HCT116 (cell line): ENCODE data around the gene TMEM35B.

Source experiments
- ATF3 ChIP-seq: IDR thresholded peaks from 2 replicates; pipeline ENCODE4 v1.6.1; 2012
- EGR1 ChIP-seq: IDR thresholded peaks from 2 replicates; pipeline ENCODE4 v1.6.1; 2012; ENCODE audit warnings: low read depth
- FOSL1 ChIP-seq: IDR thresholded peaks from 2 replicates; pipeline ENCODE4 v1.6.1; 2012; ENCODE audit warnings: low read depth
- JUND ChIP-seq: IDR thresholded peaks from 2 replicates; pipeline ENCODE4 v1.6.1; 2012
- MAX ChIP-seq: IDR thresholded peaks from 2 replicates; pipeline ENCODE4 v1.6.1; 2012
- POLR2A ChIP-seq: IDR thresholded peaks from 2 replicates; pipeline ENCODE4 v1.7.0; 2011; ENCODE audit warnings: borderline replicate concordance; ENCODE audit not compliant: insufficient read depth, insufficient read length; ENCODE audit errors: extremely low read depth
- POLR2AphosphoS5 ChIP-seq: IDR thresholded peaks from 2 replicates; pipeline ENCODE4 v1.6.1; 2011; ENCODE audit warnings: mild to moderate bottlenecking, low read depth, low read length, moderate library complexity
- TF ChIP-seq, protein P1 (sequence below), 3 experiments: fragments of 200-600 bp in 1 of 3; sonication (generic) in 1 of 3; IDR thresholded peaks in 2 of 3; conservative IDR thresholded peaks in 1 of 3; 2 replicates each; pipeline ENCODE4 v1.5.1; 2012 to 2017; ENCODE audit warnings: low read depth in 2 of 3, low read length in 2 of 3, antibody characterized with exemption in 1 of 3, borderline replicate concordance in 1 of 3, control low read depth in 1 of 3, mild to moderate bottlenecking in 1 of 3, mixed read lengths in 1 of 3, mixed run types in 1 of 3, moderate library complexity in 1 of 3; ENCODE audit not compliant: insufficient read depth in 1 of 3

GRCh38 chr1:34970220-34970735 is 14.9 kb downstream of the TMEM35B start:
- TF ChIP-seq, protein P1, sequence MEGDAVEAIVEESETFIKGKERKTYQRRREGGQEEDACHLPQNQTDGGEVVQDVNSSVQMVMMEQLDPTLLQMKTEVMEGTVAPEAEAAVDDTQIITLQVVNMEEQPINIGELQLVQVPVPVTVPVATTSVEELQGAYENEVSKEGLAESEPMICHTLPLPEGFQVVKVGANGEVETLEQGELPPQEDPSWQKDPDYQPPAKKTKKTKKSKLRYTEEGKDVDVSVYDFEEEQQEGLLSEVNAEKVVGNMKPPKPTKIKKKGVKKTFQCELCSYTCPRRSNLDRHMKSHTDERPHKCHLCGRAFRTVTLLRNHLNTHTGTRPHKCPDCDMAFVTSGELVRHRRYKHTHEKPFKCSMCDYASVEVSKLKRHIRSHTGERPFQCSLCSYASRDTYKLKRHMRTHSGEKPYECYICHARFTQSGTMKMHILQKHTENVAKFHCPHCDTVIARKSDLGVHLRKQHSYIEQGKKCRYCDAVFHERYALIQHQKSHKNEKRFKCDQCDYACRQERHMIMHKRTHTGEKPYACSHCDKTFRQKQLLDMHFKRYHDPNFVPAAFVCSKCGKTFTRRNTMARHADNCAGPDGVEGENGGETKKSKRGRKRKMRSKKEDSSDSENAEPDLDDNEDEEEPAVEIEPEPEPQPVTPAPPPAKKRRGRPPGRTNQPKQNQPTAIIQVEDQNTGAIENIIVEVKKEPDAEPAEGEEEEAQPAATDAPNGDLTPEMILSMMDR (IDR thresholded peaks at IDR 0.05 in 2 of 3, conservative IDR thresholded peaks at IDR 0.05 in 1 of 3; ENCODE audit: borderline replicate concordance in 1 of 3, insufficient read depth in 1 of 3, low read depth in 2 of 3, low read length in 2 of 3): no peak
- TF ChIP-seq MAX (no peak), EGR1 (no peak), ATF3 (no peak), POLR2AphosphoS5 (no peak), FOSL1 (no peak), JUND (no peak), POLR2A (no peak)
